OCI-LY1 (cell line): ENCODE data around the gene MCC.

Experiments
- CTCF ChIP-seq: fragments of 200-600 bp; sonication (generic), shearing (Covaris generic); IDR thresholded peaks from 2 replicates; pipeline ENCODE4 v1.5.1; 2017; ENCODE audit warnings: mild to moderate bottlenecking, antibody characterized with exemption, low read length, moderate library complexity, mixed read lengths
- EZH2 ChIP-seq: fragments of 200-600 bp; sonication (generic), shearing (Covaris generic); IDR thresholded peaks from 2 replicates; pipeline ENCODE4 v1.8.0; 2017; ENCODE audit warnings: borderline replicate concordance, mixed run types, mild to moderate bottlenecking, antibody characterized with exemption, low read length, moderate library complexity, mixed read lengths

GRCh38 chr5:113271745-113272454 lies 216.4 kb downstream of the MCC start:
- TF ChIP-seq CTCF (no peak), EZH2 (no peak)
